H1 (cell line): ENCODE results near the gene NEK3. TPM values are rescaled to one million over a fixed set of nuclear protein-coding genes. Genes with fewer than 3 reads are reported as not detected.

Experiments used
- CHD2 ChIP-seq: IDR thresholded peaks from 2 replicates; pipeline ENCODE4 v1.6.1; 2012; ENCODE audit warnings: low read length, improper control_type of control experiment
- EGR1 ChIP-seq: IDR thresholded peaks from 2 replicates; pipeline ENCODE4 v1.6.1; 2011; ENCODE audit warnings: low read depth, low read length, borderline replicate concordance
- KDM5A ChIP-seq: fragments of 200-600 bp; IDR thresholded peaks from 2 replicates; pipeline ENCODE4 v1.7.1; 2012; ENCODE audit warnings: mild to moderate bottlenecking, low read length, inconsistent platforms, mixed read lengths
- RAD21 ChIP-seq, 2 experiments: IDR thresholded peaks in 1 of 2; conservative IDR thresholded peaks in 1 of 2; 2 replicates each; pipeline ENCODE4 v1.6.1; 2011; ENCODE audit warnings: low read depth in 2 of 2, low read length in 2 of 2, improper control_type of control experiment in 1 of 2, inconsistent platforms in 1 of 2, mild to moderate bottlenecking in 1 of 2, moderate library complexity in 1 of 2
- RNF2 ChIP-seq: fragments of 200-900, 300-1000 bp; sonication (generic); IDR thresholded peaks from 2 replicates; pipeline ENCODE4 v1.7.1; 2016; ENCODE audit warnings: borderline replicate concordance, low read depth, mild to moderate bottlenecking, antibody characterized with exemption, low read length; ENCODE audit not compliant: poor library complexity, severe bottlenecking; ENCODE audit errors: missing control alignments
- polyA plus RNA-seq, 7 experiments: library from polyadenylated mRNA; depleted of rRNA in 3 of 7; stranded (reverse) in 5 of 7; unstranded in 2 of 7; fragments of >200 nt in 5 of 7; fragments of 200-250 nt in 2 of 7; gene quantifications; 1 replicate in 5 of 7; 2 replicates in 1 of 7; 4 replicates in 1 of 7; pipeline versions ENCODE4 v1.2.1 to v1.2.3, GENCODE V29; 2011 to 2013; ENCODE audit warnings: missing spikeins in 2 of 7, mixed read lengths in 2 of 7
- total RNA-seq: library from RNA; stranded (reverse); fragmentation: NEBNext Ultra II Directional; extraction: Animal tissue kit (Norgen Biotek cat#: 25700); gene quantifications from 2 replicates; pipeline ENCODE4 v1.2.1, GENCODE V29; 2021
- TF ChIP-seq, protein P1 (sequence below): fragments of 300-600 bp; sonication (generic); IDR thresholded peaks from 2 replicates; pipeline ENCODE4 v1.7.1; 2012; ENCODE audit warnings: low read length, moderate library complexity, mild to moderate bottlenecking, inconsistent platforms; ENCODE audit not compliant: insufficient replicate concordance
- TF ChIP-seq, protein P2 (sequence below): IDR thresholded peaks from 2 replicates; pipeline ENCODE4 v1.6.1; 2012; ENCODE audit warnings: inconsistent platforms

NEK3 gene
- total and polyA plus RNA-seq, 2 of the 8 experiments (the other 6 are each of a cell fraction or from before 2014, with no cell fraction given) = 11.4 to 26.0 TPM

DNA sequence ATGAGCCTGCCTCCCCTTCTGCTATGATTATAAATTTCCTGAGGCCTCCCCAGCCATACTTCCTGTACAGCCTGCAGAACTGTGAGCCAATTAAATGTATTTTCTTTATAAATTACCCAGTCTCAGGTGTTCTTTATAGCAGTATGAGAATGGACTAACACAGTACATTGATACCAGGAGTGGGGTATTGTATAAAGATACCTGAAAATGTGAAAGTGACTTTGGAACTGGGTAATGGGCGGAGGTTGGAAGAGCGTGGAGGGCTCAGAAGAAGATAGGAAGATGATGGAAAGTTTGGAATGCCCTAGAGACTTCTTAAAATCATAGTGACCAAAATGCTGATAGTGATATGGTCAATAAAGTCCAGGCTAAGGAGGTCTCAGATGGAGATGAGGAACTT is 63.3 kb downstream of the NEK3 start (continued):
- TF ChIP-seq, protein P1, sequence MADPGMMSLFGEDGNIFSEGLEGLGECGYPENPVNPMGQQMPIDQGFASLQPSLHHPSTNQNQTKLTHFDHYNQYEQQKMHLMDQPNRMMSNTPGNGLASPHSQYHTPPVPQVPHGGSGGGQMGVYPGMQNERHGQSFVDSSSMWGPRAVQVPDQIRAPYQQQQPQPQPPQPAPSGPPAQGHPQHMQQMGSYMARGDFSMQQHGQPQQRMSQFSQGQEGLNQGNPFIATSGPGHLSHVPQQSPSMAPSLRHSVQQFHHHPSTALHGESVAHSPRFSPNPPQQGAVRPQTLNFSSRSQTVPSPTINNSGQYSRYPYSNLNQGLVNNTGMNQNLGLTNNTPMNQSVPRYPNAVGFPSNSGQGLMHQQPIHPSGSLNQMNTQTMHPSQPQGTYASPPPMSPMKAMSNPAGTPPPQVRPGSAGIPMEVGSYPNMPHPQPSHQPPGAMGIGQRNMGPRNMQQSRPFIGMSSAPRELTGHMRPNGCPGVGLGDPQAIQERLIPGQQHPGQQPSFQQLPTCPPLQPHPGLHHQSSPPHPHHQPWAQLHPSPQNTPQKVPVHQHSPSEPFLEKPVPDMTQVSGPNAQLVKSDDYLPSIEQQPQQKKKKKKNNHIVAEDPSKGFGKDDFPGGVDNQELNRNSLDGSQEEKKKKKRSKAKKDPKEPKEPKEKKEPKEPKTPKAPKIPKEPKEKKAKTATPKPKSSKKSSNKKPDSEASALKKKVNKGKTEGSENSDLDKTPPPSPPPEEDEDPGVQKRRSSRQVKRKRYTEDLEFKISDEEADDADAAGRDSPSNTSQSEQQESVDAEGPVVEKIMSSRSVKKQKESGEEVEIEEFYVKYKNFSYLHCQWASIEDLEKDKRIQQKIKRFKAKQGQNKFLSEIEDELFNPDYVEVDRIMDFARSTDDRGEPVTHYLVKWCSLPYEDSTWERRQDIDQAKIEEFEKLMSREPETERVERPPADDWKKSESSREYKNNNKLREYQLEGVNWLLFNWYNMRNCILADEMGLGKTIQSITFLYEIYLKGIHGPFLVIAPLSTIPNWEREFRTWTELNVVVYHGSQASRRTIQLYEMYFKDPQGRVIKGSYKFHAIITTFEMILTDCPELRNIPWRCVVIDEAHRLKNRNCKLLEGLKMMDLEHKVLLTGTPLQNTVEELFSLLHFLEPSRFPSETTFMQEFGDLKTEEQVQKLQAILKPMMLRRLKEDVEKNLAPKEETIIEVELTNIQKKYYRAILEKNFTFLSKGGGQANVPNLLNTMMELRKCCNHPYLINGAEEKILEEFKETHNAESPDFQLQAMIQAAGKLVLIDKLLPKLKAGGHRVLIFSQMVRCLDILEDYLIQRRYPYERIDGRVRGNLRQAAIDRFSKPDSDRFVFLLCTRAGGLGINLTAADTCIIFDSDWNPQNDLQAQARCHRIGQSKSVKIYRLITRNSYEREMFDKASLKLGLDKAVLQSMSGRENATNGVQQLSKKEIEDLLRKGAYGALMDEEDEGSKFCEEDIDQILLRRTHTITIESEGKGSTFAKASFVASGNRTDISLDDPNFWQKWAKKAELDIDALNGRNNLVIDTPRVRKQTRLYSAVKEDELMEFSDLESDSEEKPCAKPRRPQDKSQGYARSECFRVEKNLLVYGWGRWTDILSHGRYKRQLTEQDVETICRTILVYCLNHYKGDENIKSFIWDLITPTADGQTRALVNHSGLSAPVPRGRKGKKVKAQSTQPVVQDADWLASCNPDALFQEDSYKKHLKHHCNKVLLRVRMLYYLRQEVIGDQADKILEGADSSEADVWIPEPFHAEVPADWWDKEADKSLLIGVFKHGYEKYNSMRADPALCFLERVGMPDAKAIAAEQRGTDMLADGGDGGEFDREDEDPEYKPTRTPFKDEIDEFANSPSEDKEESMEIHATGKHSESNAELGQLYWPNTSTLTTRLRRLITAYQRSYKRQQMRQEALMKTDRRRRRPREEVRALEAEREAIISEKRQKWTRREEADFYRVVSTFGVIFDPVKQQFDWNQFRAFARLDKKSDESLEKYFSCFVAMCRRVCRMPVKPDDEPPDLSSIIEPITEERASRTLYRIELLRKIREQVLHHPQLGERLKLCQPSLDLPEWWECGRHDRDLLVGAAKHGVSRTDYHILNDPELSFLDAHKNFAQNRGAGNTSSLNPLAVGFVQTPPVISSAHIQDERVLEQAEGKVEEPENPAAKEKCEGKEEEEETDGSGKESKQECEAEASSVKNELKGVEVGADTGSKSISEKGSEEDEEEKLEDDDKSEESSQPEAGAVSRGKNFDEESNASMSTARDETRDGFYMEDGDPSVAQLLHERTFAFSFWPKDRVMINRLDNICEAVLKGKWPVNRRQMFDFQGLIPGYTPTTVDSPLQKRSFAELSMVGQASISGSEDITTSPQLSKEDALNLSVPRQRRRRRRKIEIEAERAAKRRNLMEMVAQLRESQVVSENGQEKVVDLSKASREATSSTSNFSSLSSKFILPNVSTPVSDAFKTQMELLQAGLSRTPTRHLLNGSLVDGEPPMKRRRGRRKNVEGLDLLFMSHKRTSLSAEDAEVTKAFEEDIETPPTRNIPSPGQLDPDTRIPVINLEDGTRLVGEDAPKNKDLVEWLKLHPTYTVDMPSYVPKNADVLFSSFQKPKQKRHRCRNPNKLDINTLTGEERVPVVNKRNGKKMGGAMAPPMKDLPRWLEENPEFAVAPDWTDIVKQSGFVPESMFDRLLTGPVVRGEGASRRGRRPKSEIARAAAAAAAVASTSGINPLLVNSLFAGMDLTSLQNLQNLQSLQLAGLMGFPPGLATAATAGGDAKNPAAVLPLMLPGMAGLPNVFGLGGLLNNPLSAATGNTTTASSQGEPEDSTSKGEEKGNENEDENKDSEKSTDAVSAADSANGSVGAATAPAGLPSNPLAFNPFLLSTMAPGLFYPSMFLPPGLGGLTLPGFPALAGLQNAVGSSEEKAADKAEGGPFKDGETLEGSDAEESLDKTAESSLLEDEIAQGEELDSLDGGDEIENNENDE = no peak
- TF ChIP-seq RNF2 = no peak
- no peak for TF ChIP-seq EGR1
- TF ChIP-seq KDM5A = no peak
- TF ChIP-seq, protein P2, sequence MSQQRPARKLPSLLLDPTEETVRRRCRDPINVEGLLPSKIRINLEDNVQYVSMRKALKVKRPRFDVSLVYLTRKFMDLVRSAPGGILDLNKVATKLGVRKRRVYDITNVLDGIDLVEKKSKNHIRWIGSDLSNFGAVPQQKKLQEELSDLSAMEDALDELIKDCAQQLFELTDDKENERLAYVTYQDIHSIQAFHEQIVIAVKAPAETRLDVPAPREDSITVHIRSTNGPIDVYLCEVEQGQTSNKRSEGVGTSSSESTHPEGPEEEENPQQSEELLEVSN = no peak
- no peak for TF ChIP-seq CHD2
- no peak for TF ChIP-seq RAD21 (IDR thresholded peaks at IDR 0.05 in 1 of 2, conservative IDR thresholded peaks at IDR 0.05 in 1 of 2; ENCODE audit: low read depth in 2 of 2, low read length in 2 of 2)
